GM12872 (cell line): Measurements from ENCODE around the gene P2RX4.

ENCODE experiments used
- CTCF ChIP-seq: IDR thresholded peaks from 3 replicates; pipeline ENCODE4 v1.5.1; 2011; ENCODE audit warnings: low read depth, mild to moderate bottlenecking, low read length, moderate library complexity; ENCODE audit not compliant: insufficient read depth

P2RX4 gene

GRCh38 chr12:121209624-121210572 lies at the start of gene P2RX4:
TSS of gene P2RX4 (plus strand) at chr12:121210129. CDS start at chr12:121210165, 36 bp downstream.
- TF ChIP-seq CTCF, result peak; percentile 34; the same call in 1 of the 3 replicates

- no peak for TF ChIP-seq CTCF
Measured at GRCh38 chr12:121162384-121162783, 47.5 kb upstream of the P2RX4 start.

- TF ChIP-seq CTCF, result no peak
Measured at GRCh38 chr12:121162985-121163384, 46.9 kb upstream of the P2RX4 start.

GRCh38 chr12:121165316-121165715 lies 44.6 kb upstream of the P2RX4 start:
- no peak for TF ChIP-seq CTCF

GRCh38 chr12:121166356-121166755 lies 43.6 kb upstream of the P2RX4 start:
- no peak for TF ChIP-seq CTCF

- no peak for TF ChIP-seq CTCF
Measured at GRCh38 chr12:121167232-121167820, 42.6 kb upstream of the P2RX4 start.

- no peak for TF ChIP-seq CTCF
Measured at GRCh38 chr12:121167951-121168350, 42.0 kb upstream of the P2RX4 start.
